ENCODE results near the gene ELL2. TPM values are rescaled to one million over a fixed set of nuclear protein-coding genes. Genes with fewer than 3 reads are reported as not detected.
A peak's percentile ranks its signal among the peaks of the same experiment; 100 is the strongest.

Gene ELL2
- total RNA-seq, 1 donor from 2014 or later = 118 TPM

GRCh38 chr5:95880081-95880926, 81.3 kb downstream of the ELL2 start:
- H3K4me3 Mint-ChIP-seq (ENCODE audit: unreplicated experiment) = no peak overlapping the region
- Histone ChIP-seq H3K9me3 (ENCODE audit: insufficient read depth, low read depth, low read length) (no peaks in the 10 kb centered on the region), H4K20me1 (ENCODE audit: insufficient read depth, low read length) (no peaks in the 10 kb centered on the region), H3K4me1 (ENCODE audit: insufficient read depth, low read length) (no peaks in the 10 kb centered on the region), H3K27ac (ENCODE audit: low read depth, low read length) (no peak overlapping the region), H3K27me3 (ENCODE audit: insufficient read depth, low read length) (no peaks in the 10 kb centered on the region), H3K4me2 (ENCODE audit: low read length) (no peak overlapping the region), H2AFZ (ENCODE audit: low read depth, low read length) (no peak overlapping the region), H3K9ac (ENCODE audit: low read length) (no peak overlapping the region), H3K4me3 (ENCODE audit: insufficient read depth, low read depth, low read length) (no peak overlapping the region), H3K36me3 (ENCODE audit: insufficient read depth, low read length) (peaks cover 5% of the 10 kb centered on the region), H3K79me2 (ENCODE audit: insufficient read depth, low read length) (no peaks in the 10 kb centered on the region)
- H3K9me3 Mint-ChIP-seq (ENCODE audit: unreplicated experiment) = no peaks in the 10 kb centered on the region
- no peak overlapping the region for H3K27ac Mint-ChIP-seq (ENCODE audit: unreplicated experiment)
- no peaks in the 10 kb centered on the region for H3K27me3 Mint-ChIP-seq (ENCODE audit: low read depth, unreplicated experiment)
- H3K36me3 Mint-ChIP-seq (ENCODE audit: low read depth, unreplicated experiment) = peaks cover 9% of the 10 kb centered on the region
- TF ChIP-seq EZH2 (IDR thresholded peaks at IDR 0.05; ENCODE audit: insufficient read depth, low read length) = no peak
- TF ChIP-seq, protein P1, sequence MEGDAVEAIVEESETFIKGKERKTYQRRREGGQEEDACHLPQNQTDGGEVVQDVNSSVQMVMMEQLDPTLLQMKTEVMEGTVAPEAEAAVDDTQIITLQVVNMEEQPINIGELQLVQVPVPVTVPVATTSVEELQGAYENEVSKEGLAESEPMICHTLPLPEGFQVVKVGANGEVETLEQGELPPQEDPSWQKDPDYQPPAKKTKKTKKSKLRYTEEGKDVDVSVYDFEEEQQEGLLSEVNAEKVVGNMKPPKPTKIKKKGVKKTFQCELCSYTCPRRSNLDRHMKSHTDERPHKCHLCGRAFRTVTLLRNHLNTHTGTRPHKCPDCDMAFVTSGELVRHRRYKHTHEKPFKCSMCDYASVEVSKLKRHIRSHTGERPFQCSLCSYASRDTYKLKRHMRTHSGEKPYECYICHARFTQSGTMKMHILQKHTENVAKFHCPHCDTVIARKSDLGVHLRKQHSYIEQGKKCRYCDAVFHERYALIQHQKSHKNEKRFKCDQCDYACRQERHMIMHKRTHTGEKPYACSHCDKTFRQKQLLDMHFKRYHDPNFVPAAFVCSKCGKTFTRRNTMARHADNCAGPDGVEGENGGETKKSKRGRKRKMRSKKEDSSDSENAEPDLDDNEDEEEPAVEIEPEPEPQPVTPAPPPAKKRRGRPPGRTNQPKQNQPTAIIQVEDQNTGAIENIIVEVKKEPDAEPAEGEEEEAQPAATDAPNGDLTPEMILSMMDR (IDR thresholded peaks at IDR 0.05; ENCODE audit: insufficient read depth, low read depth, low read length) = no peak
- FAIRE-seq = no peak
- no peak for DNase-seq (ENCODE audit: low read depth)
- H3K4me1 Mint-ChIP-seq (ENCODE audit: low read depth, unreplicated experiment) = peaks cover 8% of the 10 kb centered on the region

GRCh38 chr5:95879661-95880060, 82.0 kb downstream of the ELL2 start:
- TF ChIP-seq, protein P1 (IDR thresholded peaks at IDR 0.05; ENCODE audit: insufficient read depth, low read depth, low read length) = no peak
- no peak for TF ChIP-seq EZH2 (IDR thresholded peaks at IDR 0.05; ENCODE audit: insufficient read depth, low read length)
- FAIRE-seq (no peak), DNase-seq (ENCODE audit: low read depth) (no peak)
- H3K4me3 Mint-ChIP-seq (ENCODE audit: unreplicated experiment) = no peak overlapping the region
- no peaks in the 10 kb centered on the region for H3K27me3 Mint-ChIP-seq (ENCODE audit: low read depth, unreplicated experiment)
- Histone ChIP-seq H3K4me1 (ENCODE audit: insufficient read depth, low read length) (no peaks in the 10 kb centered on the region), H3K79me2 (ENCODE audit: insufficient read depth, low read length) (no peaks in the 10 kb centered on the region), H2AFZ (ENCODE audit: low read depth, low read length) (no peak overlapping the region), H3K36me3 (ENCODE audit: insufficient read depth, low read length) (no peaks in the 10 kb centered on the region), H4K20me1 (ENCODE audit: insufficient read depth, low read length) (no peaks in the 10 kb centered on the region), H3K27ac (ENCODE audit: low read depth, low read length) (no peak overlapping the region), H3K27me3 (ENCODE audit: insufficient read depth, low read length) (no peaks in the 10 kb centered on the region), H3K4me3 (ENCODE audit: insufficient read depth, low read depth, low read length) (no peak overlapping the region), H3K9ac (ENCODE audit: low read length) (no peak overlapping the region), H3K4me2 (ENCODE audit: low read length) (no peak overlapping the region), H3K9me3 (ENCODE audit: insufficient read depth, low read depth, low read length) (no peaks in the 10 kb centered on the region)
- H3K9me3 Mint-ChIP-seq (ENCODE audit: unreplicated experiment) = no peaks in the 10 kb centered on the region
- peaks cover 5% of the 10 kb centered on the region for H3K36me3 Mint-ChIP-seq (ENCODE audit: low read depth, unreplicated experiment)
- H3K27ac Mint-ChIP-seq (ENCODE audit: unreplicated experiment) = peak overlapping the region; percentile 55
- peaks cover 8% of the 10 kb centered on the region for H3K4me1 Mint-ChIP-seq (ENCODE audit: low read depth, unreplicated experiment)

Data from astrocyte (in vitro differentiated cells and primary cell).